Astrocyte of the cerebellum (primary cell): ENCODE measurements around the gene SEPTIN5.
"Not testable (repeated sequence)": the region's sequence is repeated elsewhere in the genome, so short reads cannot be mapped to it uniquely, and the experiment has no call there.

Experiments
- DNase-seq: peaks from one replicate; pipeline ENCODE4 v3.0.0-alpha.2; 2011; ENCODE audit warnings: low read depth
- H3K4me3 ChIP-seq: 2 replicates; pipeline ENCODE4 v1.5.1; 2011; ENCODE audit warnings: mild to moderate bottlenecking, low read depth, low read length, moderate library complexity
- in situ Hi-C: cut with HindIII; loops from 2 replicates; pipeline ENCODE4 v1.10.0; 2017; ENCODE audit warnings: low sequenced_read_pairs
- TF ChIP-seq, protein P1 (sequence below): IDR thresholded peaks from 2 replicates; pipeline ENCODE4 v1.5.1; 2012; ENCODE audit warnings: low read length, low read depth, moderate library complexity, mild to moderate bottlenecking; ENCODE audit errors: missing control alignments

SEPTIN5 gene

DNA sequence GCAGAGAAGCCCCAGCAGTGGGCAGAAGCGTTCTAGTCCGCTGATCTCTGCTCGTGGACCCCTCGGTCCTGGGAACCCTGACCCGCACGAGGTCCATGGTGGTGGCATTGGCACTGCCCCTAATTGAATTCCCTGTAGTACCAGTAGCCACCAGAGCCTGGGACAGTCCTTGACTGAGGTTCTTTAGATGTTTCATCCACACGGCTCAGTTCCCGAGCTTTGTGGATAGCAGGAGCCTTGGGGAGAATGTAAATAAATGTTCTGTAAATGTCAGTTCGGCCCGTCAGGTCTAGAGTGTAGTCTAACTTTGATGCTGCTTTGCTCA, 39.4 kb upstream of the SEPTIN5 start:
- no peak for DNase-seq
- H3K4me3 ChIP-seq = no peak overlapping the region
- TF ChIP-seq, protein P1, sequence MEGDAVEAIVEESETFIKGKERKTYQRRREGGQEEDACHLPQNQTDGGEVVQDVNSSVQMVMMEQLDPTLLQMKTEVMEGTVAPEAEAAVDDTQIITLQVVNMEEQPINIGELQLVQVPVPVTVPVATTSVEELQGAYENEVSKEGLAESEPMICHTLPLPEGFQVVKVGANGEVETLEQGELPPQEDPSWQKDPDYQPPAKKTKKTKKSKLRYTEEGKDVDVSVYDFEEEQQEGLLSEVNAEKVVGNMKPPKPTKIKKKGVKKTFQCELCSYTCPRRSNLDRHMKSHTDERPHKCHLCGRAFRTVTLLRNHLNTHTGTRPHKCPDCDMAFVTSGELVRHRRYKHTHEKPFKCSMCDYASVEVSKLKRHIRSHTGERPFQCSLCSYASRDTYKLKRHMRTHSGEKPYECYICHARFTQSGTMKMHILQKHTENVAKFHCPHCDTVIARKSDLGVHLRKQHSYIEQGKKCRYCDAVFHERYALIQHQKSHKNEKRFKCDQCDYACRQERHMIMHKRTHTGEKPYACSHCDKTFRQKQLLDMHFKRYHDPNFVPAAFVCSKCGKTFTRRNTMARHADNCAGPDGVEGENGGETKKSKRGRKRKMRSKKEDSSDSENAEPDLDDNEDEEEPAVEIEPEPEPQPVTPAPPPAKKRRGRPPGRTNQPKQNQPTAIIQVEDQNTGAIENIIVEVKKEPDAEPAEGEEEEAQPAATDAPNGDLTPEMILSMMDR = no peak
- in situ Hi-C loops = no loop called here

DNA sequence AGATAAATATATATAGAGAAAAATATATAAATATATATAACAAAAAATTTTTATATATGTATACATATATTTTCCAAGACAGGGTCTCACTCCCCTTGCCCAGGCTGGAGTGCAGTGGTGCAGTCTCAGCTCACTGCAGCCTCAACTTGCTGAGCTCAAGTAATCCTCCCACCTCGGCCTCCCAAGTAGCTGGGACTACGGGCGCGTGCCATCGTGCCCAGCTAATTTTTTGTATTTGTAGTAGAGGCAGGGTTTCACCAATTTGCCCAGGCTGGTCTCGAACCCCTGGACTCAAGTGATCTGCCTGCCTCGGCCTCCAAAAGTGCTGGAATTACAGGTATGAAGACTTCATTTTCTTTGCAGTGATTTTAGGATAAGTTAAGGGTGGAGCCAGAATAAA, 38.9 kb upstream of the SEPTIN5 start:
- in situ Hi-C loops = no loop called here
- TF ChIP-seq, protein P1 = no peak
- no peak overlapping the region for H3K4me3 ChIP-seq
- no peak for DNase-seq

DNA sequence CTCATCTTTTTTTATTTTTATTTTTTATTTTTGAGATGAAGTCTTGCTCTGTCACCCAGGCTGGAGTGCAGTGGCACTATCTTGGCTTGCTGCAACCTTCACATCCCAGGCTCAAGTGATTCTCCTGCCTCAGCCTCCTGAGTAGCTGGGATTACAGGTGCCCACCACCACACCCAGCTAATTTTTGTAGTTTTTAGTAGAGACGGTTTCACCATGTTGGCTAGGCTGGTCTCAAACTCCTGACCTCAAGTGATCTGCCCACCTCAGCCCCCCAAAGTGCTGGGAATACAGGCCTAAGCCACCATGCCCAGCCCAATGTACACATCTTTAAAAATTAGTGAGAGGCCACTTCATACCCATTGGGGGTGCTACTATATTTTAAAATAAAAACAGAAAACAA, 37.9 kb upstream of the SEPTIN5 start:
- DNase-seq, H3K4me3 ChIP-seq, in situ Hi-C loops: not testable (repeated sequence)

GRCh38 chr22:19678949-19679521, 35.3 kb upstream of the SEPTIN5 start:
- in situ Hi-C loops = no loop called here
- TF ChIP-seq, protein P1 = no peak
- no peak overlapping the region for H3K4me3 ChIP-seq
- no peak for DNase-seq

DNA sequence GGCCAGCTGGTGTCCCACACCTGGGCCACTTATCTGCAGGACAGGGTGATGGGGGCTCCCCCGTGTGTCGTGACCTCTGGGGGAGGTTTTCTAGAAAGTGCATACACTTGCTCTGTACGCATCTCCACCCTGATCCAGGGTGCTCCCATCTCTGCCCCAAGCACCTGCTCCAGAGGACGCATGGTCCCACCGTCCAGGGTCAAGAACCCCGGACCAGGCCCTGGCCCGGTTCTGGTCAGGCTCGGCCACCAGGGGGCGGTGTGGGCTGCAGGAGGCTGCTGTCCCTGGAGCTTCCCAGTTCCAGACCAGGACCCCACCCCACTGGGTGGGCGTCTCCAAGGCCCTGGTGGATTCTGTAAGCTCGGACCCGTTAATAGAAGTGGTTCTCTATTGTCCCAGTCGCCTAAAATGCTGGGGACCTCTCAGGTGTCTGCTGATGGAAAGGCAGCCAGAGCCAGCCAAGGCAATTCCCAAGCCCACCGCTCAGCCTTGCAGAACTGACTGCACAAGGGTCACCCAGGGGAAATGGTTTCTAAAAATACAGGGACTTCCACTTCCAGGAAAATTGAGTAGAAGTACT, 34.7 kb upstream of the SEPTIN5 start:
- TF ChIP-seq, protein P1 = peak; percentile 68
- in situ Hi-C loops = no loop called here
- no peak overlapping the region for H3K4me3 ChIP-seq
- no peak for DNase-seq

GRCh38 chr22:19680287-19680881, 33.9 kb upstream of the SEPTIN5 start:
- in situ Hi-C loops = no loop called here
- DNase-seq = no peak
- TF ChIP-seq, protein P1 = no peak
- no peak overlapping the region for H3K4me3 ChIP-seq

DNA sequence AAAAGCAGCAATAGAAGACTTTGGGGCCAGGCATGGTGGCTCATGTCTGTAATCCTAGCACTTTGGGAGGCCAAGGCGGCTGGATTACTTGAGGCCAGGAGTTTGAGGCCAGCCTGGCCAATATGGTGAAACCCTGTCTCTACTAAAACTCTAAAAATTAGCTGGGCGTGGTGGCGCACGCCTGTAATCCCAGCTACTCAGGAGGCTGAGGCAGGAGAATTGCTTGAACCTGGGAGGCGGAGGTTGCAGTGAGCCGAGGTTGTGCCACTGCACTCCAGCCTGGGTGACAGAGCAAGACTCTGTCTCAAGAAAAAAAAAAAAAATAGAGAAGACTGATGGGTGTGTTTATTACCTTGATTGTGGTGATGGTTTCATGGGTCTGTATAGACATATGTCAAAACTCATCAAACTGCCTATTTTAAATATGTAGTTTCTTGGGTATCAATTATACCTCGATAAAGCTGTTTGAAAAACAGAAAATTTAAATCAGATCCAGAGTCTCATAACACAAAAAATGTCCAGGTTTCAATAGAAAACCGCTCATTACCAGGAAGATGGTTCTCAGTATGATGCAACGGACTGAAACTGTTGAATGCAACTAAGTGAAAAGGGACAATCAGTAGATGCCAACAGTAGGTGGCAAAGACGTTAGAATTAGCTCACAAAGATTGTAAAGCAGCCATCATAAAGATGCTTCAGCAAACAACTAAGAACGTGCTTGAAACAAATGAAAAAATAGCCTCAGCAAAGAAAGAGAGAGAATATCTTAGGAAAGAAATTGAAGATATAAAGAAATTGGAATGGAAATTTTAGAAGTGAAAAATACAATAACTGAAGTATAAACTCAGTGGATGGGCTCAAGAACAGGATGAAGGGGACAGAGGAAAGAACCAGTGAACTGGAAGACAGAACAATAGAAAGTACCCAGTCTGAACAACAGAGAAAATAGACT, 33.1 kb upstream of the SEPTIN5 start:
- in situ Hi-C loops = no loop called here
- no peak for DNase-seq
- no peak overlapping the region for H3K4me3 ChIP-seq
- TF ChIP-seq, protein P1 = no peak
